ENCODE data around the gene MED9. TPM values are rescaled to one million over a fixed set of nuclear protein-coding genes. Genes with fewer than 3 reads are reported as not detected.

Gene MED9
- 9.7 and 10.1 TPM in 2 replicates for polyA plus RNA-seq (2012; rRNA removed)
- 7.4 and 9.3 TPM in 2 replicates for polyA plus RNA-seq (2012; cell fraction: cytosol; rRNA removed)
- polyA plus RNA-seq (2012; cell fraction: nucleus; rRNA removed) = 7.9 and 10.5 TPM in 2 replicates

- peaks cover 7 to 10% of the 10 kb centered on the region in 2 experiments; a peak in 3 of 4 replicates for H3K4me1 ChIP-seq (ENCODE audit: control insufficient read depth in 1 of 2, insufficient read depth in 2 of 2, low read depth in 1 of 2, low read length in 1 of 2)
- H3K27ac ChIP-seq (ENCODE audit: low read depth in 2 of 2, low read length in 1 of 2) = peak within 1 kb of the TSS; percentile 62 to 74; a peak in 3 of 4 replicates
- no peaks in the 10 kb centered on the region for H4K20me1 ChIP-seq (ENCODE audit: insufficient read depth)
- no peaks in the 10 kb centered on the region for H3F3A ChIP-seq (replicated peaks; ENCODE audit: insufficient read depth)
- H3K9me2 ChIP-seq = no peaks in the 10 kb centered on the region
- 0 out of 2 replicates have a peak, but pooled peaks cover 6% of the 10 kb centered on the region for H3K27me3 ChIP-seq (ENCODE audit: insufficient read depth)
- H3K4me3 ChIP-seq (ENCODE audit: low read depth in 2 of 2, low read length in 1 of 2) = peak within 1 kb of the TSS; percentile 98 to 99
- peak within 1 kb of the TSS; percentile 91 for H3K4me2 ChIP-seq
- ChIA-PET POLR2A (no interaction called here), CTCF (no interaction called here)
- peak within 1 kb of the TSS; percentile 91 for H3K9ac ChIP-seq
- peaks cover under 1 to 9% of the 10 kb centered on the region in 2 experiments for H3K36me3 ChIP-seq (replicated peaks in 1 of 2; ENCODE audit: control insufficient read depth in 1 of 2, insufficient read depth in 2 of 2, low read length in 1 of 2)
- H2AFZ ChIP-seq (ENCODE audit: low read depth) = peak within 1 kb of the TSS; percentile 92
- no peaks in the 10 kb centered on the region for H3K9me3 ChIP-seq
- WGBS (ENCODE audit: low lambda C conversion rate) = under 1% methylated on average over 15 of the region's 47 CpGs
- peak; percentile 99 for DNase-seq
- TF ChIP-seq MAX (IDR thresholded peaks at IDR 0.05; ENCODE audit: low read depth) (peak; percentile 60), RXRA (IDR thresholded peaks at IDR 0.05; ENCODE audit: borderline replicate concordance, low read depth) (peak; percentile 61; the same call in 1 of the 2 replicates), RCOR1 (IDR thresholded peaks at IDR 0.05; ENCODE audit: low read length) (peak; percentile 23; the same call in 1 of the 2 replicates), RAD21 (IDR thresholded peaks at IDR 0.05; ENCODE audit: low read length) (no peak), POLR2AphosphoS5 (IDR thresholded peaks at IDR 0.05; ENCODE audit: low read depth, low read length) (peak; percentile 66), GABPA (IDR thresholded peaks at IDR 0.05; ENCODE audit: low read depth) (no peak), NRF1 (IDR thresholded peaks at IDR 0.05; ENCODE audit: low read depth, low read length) (peak; percentile 80), MXI1 (IDR thresholded peaks at IDR 0.05; ENCODE audit: low read depth, low read length) (peak; percentile 53; the same call in 1 of the 2 replicates), CHD2 (IDR thresholded peaks at IDR 0.05; ENCODE audit: low read length, partially characterized antibody) (peak; percentile 60), SIN3A (IDR thresholded peaks at IDR 0.05; ENCODE audit: borderline replicate concordance, low read depth, low read length) (no peak), TAF1 (IDR thresholded peaks at IDR 0.05; ENCODE audit: borderline replicate concordance, low read depth, low read length) (peak; percentile 51; the same call in 1 of the 2 replicates), YY1 (IDR thresholded peaks at IDR 0.05; ENCODE audit: low read depth) (peak; percentile 68; the same call in 1 of the 2 replicates), MEF2A (IDR thresholded peaks at IDR 0.05; ENCODE audit: borderline replicate concordance, low read depth) (no peak)
- peaks cover 52% of the 10 kb centered on the region for H3K79me2 ChIP-seq (ENCODE audit: insufficient read depth)
Measured at GRCh38 chr17:17476865-17477467, at the start of gene MED9. MED9 (plus strand) TSS chr17:17477000; CDS start chr17:17477042, 42 bp downstream.

GRCh38 chr17:17429222-17429621 lies 47.6 kb upstream of the MED9 start:
- Histone ChIP-seq H3K9me2 (no peaks in the 10 kb centered on the region), H3K4me2 (no peak overlapping the region), H3K4me3 (ENCODE audit: low read depth in 2 of 2, low read length in 1 of 2) (no peak overlapping the region), H3K27ac (ENCODE audit: low read depth in 2 of 2, low read length in 1 of 2) (no peak overlapping the region), H2AFZ (ENCODE audit: low read depth) (no peak overlapping the region), H3K9ac (no peak overlapping the region), H3K27me3 (ENCODE audit: insufficient read depth) (no peaks in the 10 kb centered on the region), H3K79me2 (ENCODE audit: insufficient read depth) (no peaks in the 10 kb centered on the region), H3K36me3 (replicated peaks in 1 of 2; ENCODE audit: control insufficient read depth in 1 of 2, insufficient read depth in 2 of 2, low read length in 1 of 2) (no peaks in the 10 kb centered on the region), H3K9me3 (no peaks in the 10 kb centered on the region), H3F3A (replicated peaks; ENCODE audit: insufficient read depth) (no peaks in the 10 kb centered on the region), H4K20me1 (ENCODE audit: insufficient read depth) (no peaks in the 10 kb centered on the region), H3K4me1 (ENCODE audit: control insufficient read depth in 1 of 2, insufficient read depth in 2 of 2, low read depth in 1 of 2, low read length in 1 of 2) (no peaks in the 10 kb centered on the region)
- ChIA-PET POLR2A (no interaction called here), CTCF (interaction anchor here (1.4 to 2.2 kb wide), 3 partner anchors 68 to 212 kb away, joined by 3 to 5 read pairs (median 4); no protein-coding TSS in a partner anchor)
- TF ChIP-seq NFIC (IDR thresholded peaks at IDR 0.05; ENCODE audit: borderline replicate concordance) (no peak), RFX5 (IDR thresholded peaks at IDR 0.05; ENCODE audit: low read length) (no peak), FOXJ3 (CRISPR knock-in tag; IDR thresholded peaks at IDR 0.05) (no peak), JUND (IDR thresholded peaks at IDR 0.05) (no peak), SMC3 (IDR thresholded peaks at IDR 0.05; ENCODE audit: low read depth, low read length) (no peak), TAF1 (IDR thresholded peaks at IDR 0.05; ENCODE audit: borderline replicate concordance, low read depth, low read length) (no peak), YY1 (IDR thresholded peaks at IDR 0.05; ENCODE audit: low read depth) (no peak), ZBTB33 (IDR thresholded peaks at IDR 0.05; ENCODE audit: borderline replicate concordance, low read depth) (no peak), USF1 (IDR thresholded peaks at IDR 0.05; ENCODE audit: borderline replicate concordance, low read depth) (no peak), EZH2phosphoT487 (IDR thresholded peaks at IDR 0.05; ENCODE audit: borderline replicate concordance, low read depth) (no peak), FOSL2 (IDR thresholded peaks at IDR 0.05; ENCODE audit: borderline replicate concordance, low read depth) (no peak), FOXM1 (IDR thresholded peaks at IDR 0.05; ENCODE audit: low read depth) (no peak), PBX3 (IDR thresholded peaks at IDR 0.05) (no peak)
- no peak for DNase-seq
- WGBS (ENCODE audit: low lambda C conversion rate) = 38% methylated on average over 2 of the region's 2 CpGs
